ENCODE measurements around the gene TPM2. TPM values are rescaled to one million over a fixed set of nuclear protein-coding genes. Genes with fewer than 3 reads are reported as not detected.
"Not testable (repeated sequence)": the region's sequence is repeated elsewhere in the genome, so short reads cannot be mapped to it uniquely, and the experiment has no call there.

The TPM2 gene
- total RNA-seq, 4 donors from 2014 or later, result 7,572 to 13,568 (median 12,084) TPM

DNA sequence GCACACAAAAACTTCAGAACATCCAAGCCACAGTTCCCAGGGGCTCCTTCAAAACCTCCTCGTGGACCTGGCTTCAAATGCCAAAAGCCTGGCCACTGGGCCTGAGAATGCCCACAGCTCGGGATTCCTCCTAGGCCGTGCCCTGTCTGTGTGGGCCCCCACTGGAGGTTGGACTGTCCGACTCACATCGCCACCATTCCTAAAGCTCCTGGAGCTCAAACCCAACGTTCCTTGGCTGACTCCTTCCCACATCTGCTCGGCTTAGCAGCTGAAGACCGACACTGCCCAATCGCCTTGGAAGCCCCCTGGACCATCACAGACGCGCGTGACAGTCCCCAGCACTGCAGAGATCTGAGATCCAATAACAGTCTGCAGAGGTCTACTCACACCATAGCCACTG lies 46.7 kb downstream of the TPM2 start:
- Histone ChIP-seq H3K36me3 (peaks cover 0 to 9% of the 10 kb centered on the region in 2 donors), H3K9me3 (no peaks in the 10 kb centered on the region), H3K4me3 (no peak overlapping the region), H3K27ac (no peak overlapping the region), H3K27me3 (no peaks in the 10 kb centered on the region), H3K4me1 (peaks cover 0 to 18% (median 7%) of the 10 kb centered on the region in 3 donors)
- TF ChIP-seq, protein P1, sequence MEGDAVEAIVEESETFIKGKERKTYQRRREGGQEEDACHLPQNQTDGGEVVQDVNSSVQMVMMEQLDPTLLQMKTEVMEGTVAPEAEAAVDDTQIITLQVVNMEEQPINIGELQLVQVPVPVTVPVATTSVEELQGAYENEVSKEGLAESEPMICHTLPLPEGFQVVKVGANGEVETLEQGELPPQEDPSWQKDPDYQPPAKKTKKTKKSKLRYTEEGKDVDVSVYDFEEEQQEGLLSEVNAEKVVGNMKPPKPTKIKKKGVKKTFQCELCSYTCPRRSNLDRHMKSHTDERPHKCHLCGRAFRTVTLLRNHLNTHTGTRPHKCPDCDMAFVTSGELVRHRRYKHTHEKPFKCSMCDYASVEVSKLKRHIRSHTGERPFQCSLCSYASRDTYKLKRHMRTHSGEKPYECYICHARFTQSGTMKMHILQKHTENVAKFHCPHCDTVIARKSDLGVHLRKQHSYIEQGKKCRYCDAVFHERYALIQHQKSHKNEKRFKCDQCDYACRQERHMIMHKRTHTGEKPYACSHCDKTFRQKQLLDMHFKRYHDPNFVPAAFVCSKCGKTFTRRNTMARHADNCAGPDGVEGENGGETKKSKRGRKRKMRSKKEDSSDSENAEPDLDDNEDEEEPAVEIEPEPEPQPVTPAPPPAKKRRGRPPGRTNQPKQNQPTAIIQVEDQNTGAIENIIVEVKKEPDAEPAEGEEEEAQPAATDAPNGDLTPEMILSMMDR (IDR thresholded peaks at IDR 0.05), result no peak
- TF ChIP-seq POLR2AphosphoS5 (IDR thresholded peaks at IDR 0.05), result no peak
- TF ChIP-seq EP300 (IDR thresholded peaks at IDR 0.05), result no peak
- no peak for TF ChIP-seq POLR2A (IDR thresholded peaks at IDR 0.05)
- WGBS, 2 donors (ENCODE audit: low coverage in 1 of 2), result 82 to 95% methylated on average over 2 to 8 of the region's 12 CpGs
- ATAC-seq, result no peak

DNA sequence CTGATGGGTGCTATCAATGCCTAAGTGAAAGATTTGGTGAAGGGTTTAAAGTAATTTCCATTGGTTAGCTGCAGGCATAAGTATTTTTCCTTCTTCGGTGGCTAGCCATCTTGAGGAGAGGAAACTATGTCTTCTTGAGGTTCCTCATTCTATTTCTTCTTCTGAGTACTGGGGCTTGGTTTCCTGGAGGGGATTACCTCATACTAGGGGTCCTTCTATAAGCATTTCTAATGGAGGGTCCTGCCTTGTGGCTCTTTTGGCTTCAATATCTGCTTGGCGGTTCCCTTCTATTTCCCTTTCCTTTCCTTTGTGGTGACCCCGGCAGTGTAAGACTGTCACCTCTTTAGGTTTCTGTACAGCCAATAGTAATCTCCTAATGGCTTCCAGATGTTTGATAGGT lies 48.2 kb downstream of the TPM2 start:
- not testable (repeated sequence) for H3K36me3 ChIP-seq, H3K27me3 ChIP-seq, H3K9me3 ChIP-seq, ATAC-seq, H3K27ac ChIP-seq, H3K4me1 ChIP-seq, H3K4me3 ChIP-seq
- 57 to 78% methylated on average over 1 to 3 of the region's 3 CpGs for WGBS, 2 donors (ENCODE audit: low coverage in 1 of 2)

DNA sequence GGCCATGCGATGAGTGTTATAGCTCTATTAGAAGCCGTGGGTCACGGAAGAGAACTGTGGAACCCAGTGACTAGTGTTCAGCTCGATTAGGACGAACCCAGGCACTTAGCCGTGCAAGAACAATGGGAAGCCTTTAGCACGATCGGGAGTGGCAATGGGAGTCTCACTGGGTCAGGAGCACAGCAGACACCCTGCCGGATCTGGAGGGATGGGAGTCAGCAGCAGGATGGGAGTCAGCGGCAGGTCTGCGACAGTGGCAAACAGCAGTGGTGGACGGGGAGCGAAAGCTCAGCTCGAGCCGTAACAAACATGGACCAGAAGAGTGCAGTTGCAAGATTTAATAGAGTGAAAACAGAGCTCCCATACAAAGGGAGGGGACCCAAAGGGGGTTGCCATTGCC lies 49.3 kb downstream of the TPM2 start:
- not testable (repeated sequence) for ATAC-seq, H3K4me1 ChIP-seq, H3K27me3 ChIP-seq, H3K27ac ChIP-seq, H3K9me3 ChIP-seq, H3K36me3 ChIP-seq, H3K4me3 ChIP-seq
- WGBS, 2 donors (ENCODE audit: low coverage in 1 of 2), result 91 to 93% methylated on average over 6 to 13 of the region's 15 CpGs

DNA sequence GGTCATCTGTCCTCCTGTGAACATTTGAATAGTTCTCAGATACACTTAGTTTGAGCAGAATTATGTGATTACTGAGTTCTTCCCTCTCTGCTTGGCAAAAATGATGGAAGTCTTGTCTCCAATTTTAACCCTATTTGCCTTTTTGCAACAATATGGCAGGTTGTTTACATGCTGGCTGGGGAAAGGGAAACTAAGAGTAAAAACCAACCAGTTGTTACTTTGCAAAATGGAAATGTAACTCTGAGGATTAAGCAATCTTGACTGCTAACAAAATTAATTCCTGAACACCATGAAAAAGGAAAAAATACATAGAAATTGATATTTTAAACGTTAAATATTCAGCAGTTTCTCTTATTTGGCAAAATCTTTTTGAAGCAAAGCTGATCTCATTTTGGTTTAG lies 50.1 kb downstream of the TPM2 start:
- 78 to 91% methylated on average over 1 of the region's 1 CpG for WGBS, 2 donors (ENCODE audit: low coverage in 1 of 2)
- no peak overlapping the region for H3K4me3 ChIP-seq
- no peaks in the 10 kb centered on the region for H3K4me1 ChIP-seq
- H3K27me3 ChIP-seq, result no peaks in the 10 kb centered on the region
- no peaks in the 10 kb centered on the region for H3K9me3 ChIP-seq
- no peak for TF ChIP-seq POLR2A (IDR thresholded peaks at IDR 0.05)
- TF ChIP-seq, protein P1 (IDR thresholded peaks at IDR 0.05), result no peak
- TF ChIP-seq POLR2AphosphoS5 (IDR thresholded peaks at IDR 0.05), result no peak
- TF ChIP-seq EP300 (IDR thresholded peaks at IDR 0.05), result no peak
- peaks cover 0 to 9% of the 10 kb centered on the region in 2 donors for H3K36me3 ChIP-seq
- no peak overlapping the region for H3K27ac ChIP-seq
- ATAC-seq, result no peak

DNA sequence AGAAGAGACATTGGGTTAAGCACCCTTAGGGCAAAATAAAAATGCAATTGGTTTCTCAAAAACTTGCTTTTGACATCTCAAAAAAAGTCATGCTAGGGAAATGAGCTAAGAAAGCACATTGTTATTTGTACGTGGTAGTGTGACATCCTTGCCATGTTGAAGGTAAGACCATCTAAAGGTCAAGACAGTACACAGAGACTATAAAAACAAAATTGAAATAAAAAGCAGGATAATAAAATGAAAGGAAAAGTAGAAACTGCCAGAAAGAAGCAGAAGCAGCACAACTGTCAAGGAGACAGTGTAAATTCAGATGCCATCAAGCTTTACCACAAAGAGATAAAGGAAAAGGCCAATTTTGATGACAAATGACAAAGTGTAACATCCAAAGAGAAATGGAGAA lies 50.5 kb downstream of the TPM2 start:
- H3K4me1 ChIP-seq, H3K4me3 ChIP-seq, ATAC-seq, H3K27me3 ChIP-seq, H3K36me3 ChIP-seq, H3K27ac ChIP-seq, H3K9me3 ChIP-seq: not testable (repeated sequence)
- 63% methylated on average over 1 of the region's 1 CpG; no CpG with 5 or more reads in 1 of the 2 donors for WGBS, 2 donors (ENCODE audit: low coverage in 1 of 2)

DNA sequence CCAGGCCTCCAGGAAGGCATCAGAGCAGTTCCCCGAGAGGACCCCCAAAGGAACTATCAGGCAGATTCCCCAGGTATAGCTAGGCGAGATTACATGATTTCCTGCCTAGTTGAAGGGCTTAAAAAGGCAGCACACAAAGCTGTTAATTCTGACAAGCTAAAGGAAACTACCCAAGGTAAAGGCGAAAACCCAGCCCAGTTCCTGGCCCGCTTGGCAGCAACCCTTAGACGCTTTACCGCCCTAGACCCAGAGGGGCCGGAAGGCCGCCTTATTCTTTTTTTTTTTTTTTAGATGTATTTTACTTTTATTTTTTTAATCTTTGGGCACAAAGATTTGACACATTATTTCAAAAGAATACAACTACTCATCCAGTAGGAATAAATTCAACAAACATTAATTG lies 51.0 kb downstream of the TPM2 start:
- WGBS, 2 donors (ENCODE audit: low coverage in 1 of 2), result 51 to 75% methylated on average over 6 of the region's 8 CpGs
- H3K27me3 ChIP-seq, ATAC-seq, H3K9me3 ChIP-seq, H3K4me3 ChIP-seq, H3K4me1 ChIP-seq, H3K36me3 ChIP-seq, H3K27ac ChIP-seq: not testable (repeated sequence)

DNA sequence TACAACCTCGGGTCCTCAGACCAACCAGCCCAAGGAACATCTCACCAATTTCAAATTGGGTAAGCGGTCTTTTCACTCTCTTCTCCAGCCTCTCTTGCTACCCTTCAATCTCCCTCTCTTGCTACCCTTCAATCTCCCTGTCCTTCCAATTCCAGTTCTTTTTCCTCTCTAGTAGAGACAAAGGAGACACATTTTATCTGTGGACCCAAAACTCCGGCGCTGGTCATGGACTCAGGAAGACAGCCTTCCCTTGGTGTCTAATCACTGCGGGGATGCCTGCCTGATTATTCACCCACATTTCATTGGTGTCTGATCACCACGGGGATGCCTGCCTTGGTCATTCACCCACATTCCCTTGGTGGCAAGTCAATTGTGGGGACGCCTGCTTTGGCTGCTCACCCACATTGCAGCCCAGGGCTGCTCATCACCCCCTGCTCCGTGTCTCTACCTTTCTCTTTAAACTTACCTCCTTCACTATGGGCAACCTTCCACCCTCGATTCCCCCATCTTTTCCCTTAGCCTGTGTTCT lies 52.2 kb downstream of the TPM2 start:
- H3K9me3 ChIP-seq, ATAC-seq: not testable (repeated sequence)
- WGBS, 2 donors (ENCODE audit: low coverage in 1 of 2), result 92 to 94% methylated on average over 3 to 9 of the region's 9 CpGs

DNA sequence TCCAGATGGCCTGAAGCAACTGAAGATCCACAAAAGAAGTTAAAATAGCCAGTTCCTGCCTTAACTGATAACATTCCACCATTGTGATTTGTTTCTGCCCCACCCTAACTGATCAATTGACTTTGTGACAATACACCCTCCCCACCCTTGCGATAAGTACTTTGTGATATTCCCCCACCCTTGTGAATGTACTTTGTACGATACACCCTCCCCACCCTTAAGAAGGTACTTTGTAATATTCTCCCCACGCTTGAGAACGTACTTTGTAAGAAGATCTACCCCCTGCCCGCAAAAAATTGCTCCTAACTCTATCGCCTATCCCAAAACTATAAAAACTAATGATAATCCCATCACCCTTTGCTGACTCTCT lies 52.9 kb downstream of the TPM2 start:
- not testable (repeated sequence) for H3K4me1 ChIP-seq, H3K27me3 ChIP-seq, H3K9me3 ChIP-seq, H3K27ac ChIP-seq, H3K36me3 ChIP-seq, ATAC-seq, H3K4me3 ChIP-seq
- 89 to 91% methylated on average over 3 to 6 of the region's 6 CpGs for WGBS, 2 donors (ENCODE audit: low coverage in 1 of 2)

More for the DNA sequence above, 52.2 kb downstream of the TPM2 start:
- H3K36me3 ChIP-seq, H3K4me3 ChIP-seq, H3K27ac ChIP-seq, H3K27me3 ChIP-seq, H3K4me1 ChIP-seq: not testable (repeated sequence)

All from gastroesophageal sphincter (tissue), 4 donors.